NCI-H1417 treated with DMSO at 0.1 percent for 48 hours (cell line): ENCODE measurements around the gene LTO1.

Source experiments
- DNase-seq: peaks from one replicate; lab custom pipeline; 2025; lab: John Stamatoyannopoulos, UW

The LTO1 gene

GRCh38 chr11:69644962-69645675 lies 30.0 kb downstream of the LTO1 start:
- DNase-seq, result no peak

- no peak for DNase-seq
Observed at GRCh38 chr11:69644071-69644961, 30.8 kb downstream of the LTO1 start.

- DNase-seq, result no peak
Observed at GRCh38 chr11:69643646-69644045, 31.5 kb downstream of the LTO1 start.

GRCh38 chr11:69642913-69643632 lies 32.1 kb downstream of the LTO1 start:
- no peak for DNase-seq

GRCh38 chr11:69642549-69642912 lies 32.6 kb downstream of the LTO1 start:
- no peak for DNase-seq

- no peak for DNase-seq
Observed at GRCh38 chr11:69641681-69642548, 33.2 kb downstream of the LTO1 start.

GRCh38 chr11:69640995-69641581 lies 34.1 kb downstream of the LTO1 start, which contains the start of gene CCND1:
TSS of gene CCND1 (plus strand) at chr11:69641156. CDS start at chr11:69641314, 158 bp downstream.
- no peak for DNase-seq

- DNase-seq, result no peak
Observed at GRCh38 chr11:69640260-69640994, 34.7 kb downstream of the LTO1 start.

- DNase-seq, result no peak
Observed at GRCh38 chr11:69639831-69640230, 35.3 kb downstream of the LTO1 start.

- DNase-seq, result no peak
Observed at GRCh38 chr11:69638941-69639681, 36.0 kb downstream of the LTO1 start.

- no peak for DNase-seq
Observed at GRCh38 chr11:69637941-69638871, 36.9 kb downstream of the LTO1 start.

- no peak for DNase-seq
Observed at GRCh38 chr11:69637198-69637940, 37.8 kb downstream of the LTO1 start.

- no peak for DNase-seq
Observed at GRCh38 chr11:69636512-69637197, 38.5 kb downstream of the LTO1 start.

GRCh38 chr11:69635804-69636511 lies 39.2 kb downstream of the LTO1 start:
- no peak for DNase-seq

- DNase-seq, result no peak
Observed at GRCh38 chr11:69635195-69635594, 40.0 kb downstream of the LTO1 start.

GRCh38 chr11:69634590-69634989 lies 40.6 kb downstream of the LTO1 start:
- no peak for DNase-seq

- no peak for DNase-seq
Observed at GRCh38 chr11:69634069-69634468, 41.1 kb downstream of the LTO1 start.
